ENCODE results near the gene GALNT17.

The GALNT17 gene

GRCh38 chr7:71521506-71521905 lies 389.6 kb downstream of the GALNT17 start:
- H3K36me3 ChIP-seq (ENCODE audit: insufficient read depth, low read depth, low read length), result peaks cover 8% of the 10 kb centered on the region; the same call in 1 of the 2 replicates
- no peak overlapping the region for H3K27ac ChIP-seq (ENCODE audit: low read length)
- no peaks in the 10 kb centered on the region for H3K27me3 ChIP-seq (ENCODE audit: insufficient read depth, low read length)
- H3K4me3 ChIP-seq (ENCODE audit: low read length), result no peak overlapping the region
- peaks cover 9% of the 10 kb centered on the region for H3K9me3 ChIP-seq (ENCODE audit: insufficient read depth, low read depth, low read length)
- no peaks in the 10 kb centered on the region for H3K4me1 ChIP-seq (ENCODE audit: insufficient read depth, low read length)
- H3K9ac ChIP-seq (ENCODE audit: low read depth, low read length), result no peak overlapping the region

DNA sequence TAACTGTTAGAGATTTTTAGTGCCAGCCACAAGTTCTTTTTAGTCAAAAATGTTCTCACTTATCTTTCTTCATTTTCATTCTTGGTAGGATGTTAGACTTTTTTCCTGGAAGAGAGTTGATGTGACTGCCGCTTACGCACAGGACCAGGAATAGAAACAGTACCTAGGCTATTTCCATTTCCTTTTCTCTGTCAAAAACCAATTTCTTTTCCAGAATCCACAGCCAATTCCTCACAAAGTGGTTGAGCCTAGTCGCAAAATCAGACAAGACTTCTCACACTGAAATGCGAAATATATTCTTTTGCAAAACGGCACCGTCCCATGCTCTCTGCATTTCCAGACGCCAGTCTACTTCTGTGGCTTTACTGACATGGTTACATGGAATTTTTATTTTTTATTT lies 394.2 kb downstream of the GALNT17 start:
- no peak overlapping the region for H3K27ac ChIP-seq (ENCODE audit: low read length)
- no peaks in the 10 kb centered on the region; the same call in 1 of the 2 replicates for H3K9me3 ChIP-seq (ENCODE audit: insufficient read depth, low read depth, low read length)

DNA sequence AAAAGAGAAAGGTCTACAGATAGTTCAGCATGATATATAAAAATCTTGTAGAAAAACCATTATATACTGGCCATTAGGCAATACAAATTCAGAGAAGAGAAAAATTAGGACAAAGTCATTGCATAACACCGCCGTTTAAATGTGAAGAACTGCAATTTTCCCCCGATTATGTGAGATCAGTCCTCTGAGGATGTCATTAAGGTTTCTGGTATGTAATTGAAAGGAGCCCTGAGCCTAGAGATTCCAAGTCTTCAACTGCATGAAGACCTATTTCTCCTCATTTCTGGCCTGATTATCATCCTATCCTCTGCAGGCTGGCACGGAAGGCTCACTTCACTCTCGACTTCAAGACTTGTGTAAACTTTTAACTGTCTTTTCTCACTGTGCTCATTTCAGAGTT lies 395.3 kb downstream of the GALNT17 start:
- Histone ChIP-seq H3K9me3 (ENCODE audit: insufficient read depth, low read depth, low read length) (no peaks in the 10 kb centered on the region; the same call in 1 of the 2 replicates), H3K4me1 (ENCODE audit: insufficient read depth, low read length) (no peaks in the 10 kb centered on the region), H3K4me3 (ENCODE audit: low read length) (no peak overlapping the region), H3K36me3 (ENCODE audit: insufficient read depth, low read depth, low read length) (peaks cover under 1% of the 10 kb centered on the region; the same call in 1 of the 2 replicates), H3K9ac (ENCODE audit: low read depth, low read length) (no peak overlapping the region), H3K27ac (ENCODE audit: low read length) (no peak overlapping the region), H3K27me3 (ENCODE audit: insufficient read depth, low read length) (no peaks in the 10 kb centered on the region)

More for the DNA sequence above, 394.2 kb downstream of the GALNT17 start:
- Histone ChIP-seq H3K27me3 (ENCODE audit: insufficient read depth, low read length) (no peaks in the 10 kb centered on the region), H3K4me1 (ENCODE audit: insufficient read depth, low read length) (no peaks in the 10 kb centered on the region), H3K9ac (ENCODE audit: low read depth, low read length) (no peak overlapping the region), H3K36me3 (ENCODE audit: insufficient read depth, low read depth, low read length) (peaks cover 3% of the 10 kb centered on the region; the same call in 1 of the 2 replicates), H3K4me3 (ENCODE audit: low read length) (no peak overlapping the region)

DNA sequence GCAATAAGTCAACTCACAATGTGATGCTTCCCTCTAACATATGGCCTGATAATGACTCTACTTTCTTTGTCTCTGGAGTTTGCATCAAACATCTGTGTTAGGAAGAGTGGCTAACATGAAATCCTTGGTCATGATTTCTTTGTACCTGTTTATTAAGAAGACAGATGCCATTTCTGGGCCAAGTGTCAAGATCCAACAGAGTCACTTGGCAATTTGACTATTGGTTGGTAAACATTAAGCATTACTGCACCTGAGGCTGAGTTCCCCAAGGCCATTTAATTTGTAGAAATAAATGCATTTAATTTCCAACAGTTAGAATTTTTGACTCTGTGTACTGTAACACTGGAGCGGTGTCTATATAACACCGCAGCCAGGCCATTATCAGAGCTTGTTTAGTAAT lies 403.7 kb downstream of the GALNT17 start:
- H3K4me1 ChIP-seq (ENCODE audit: insufficient read depth, low read length), result peaks cover 4% of the 10 kb centered on the region; the same call in 1 of the 2 replicates
- H3K4me3 ChIP-seq (ENCODE audit: low read length), result no peak overlapping the region
- no peaks in the 10 kb centered on the region for H3K27me3 ChIP-seq (ENCODE audit: insufficient read depth, low read length)
- H3K9me3 ChIP-seq (ENCODE audit: insufficient read depth, low read depth, low read length), result no peaks in the 10 kb centered on the region
- H3K9ac ChIP-seq (ENCODE audit: low read depth, low read length), result no peak overlapping the region
- no peak overlapping the region for H3K27ac ChIP-seq (ENCODE audit: low read length)
- no peaks in the 10 kb centered on the region for H3K36me3 ChIP-seq (ENCODE audit: insufficient read depth, low read depth, low read length)

DNA sequence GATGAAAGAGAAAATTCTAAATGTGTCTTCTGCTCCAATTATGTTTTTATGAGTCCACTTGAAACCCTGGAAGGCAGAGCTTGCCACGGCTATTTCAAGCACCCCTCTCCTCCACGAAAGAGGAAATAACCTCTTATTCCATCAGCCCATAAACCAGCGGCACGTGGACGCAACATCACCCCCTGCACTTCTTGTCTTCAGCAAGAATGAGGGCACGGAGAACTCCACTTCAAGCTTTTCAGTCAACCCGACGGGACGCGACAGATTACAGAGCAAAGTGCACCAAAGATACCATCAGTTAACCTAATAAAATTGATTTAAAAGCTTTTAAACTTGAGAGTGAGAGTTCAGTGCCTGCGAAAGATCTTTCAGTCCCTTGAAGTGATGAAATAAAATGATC lies 406.3 kb downstream of the GALNT17 start:
- Histone ChIP-seq H3K27me3 (ENCODE audit: insufficient read depth, low read length) (no peaks in the 10 kb centered on the region), H3K36me3 (ENCODE audit: insufficient read depth, low read depth, low read length) (no peaks in the 10 kb centered on the region), H3K4me3 (ENCODE audit: low read length) (no peak overlapping the region), H3K9ac (ENCODE audit: low read depth, low read length) (no peak overlapping the region), H3K4me1 (ENCODE audit: insufficient read depth, low read length) (no peaks in the 10 kb centered on the region), H3K9me3 (ENCODE audit: insufficient read depth, low read depth, low read length) (no peaks in the 10 kb centered on the region), H3K27ac (ENCODE audit: low read length) (no peak overlapping the region)

DNA sequence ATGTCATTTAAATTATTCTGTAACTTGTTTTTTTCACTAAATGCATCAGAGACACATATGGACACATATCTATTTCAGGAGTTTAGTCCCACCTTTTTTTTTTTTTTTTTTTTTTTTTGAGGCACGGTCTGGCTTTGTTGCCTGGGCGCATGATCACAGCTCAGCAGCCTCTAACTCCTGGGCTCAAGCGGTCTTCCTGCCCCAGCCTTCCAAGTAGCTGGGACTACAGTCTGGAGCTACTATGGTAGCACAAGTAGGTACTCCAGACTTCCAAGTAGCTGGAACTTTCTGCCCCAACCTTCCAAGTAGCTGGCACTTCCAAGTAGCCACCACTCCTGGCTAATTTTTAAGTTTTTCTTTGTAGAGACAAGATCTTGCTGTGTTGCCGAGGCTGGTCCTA lies 407.7 kb downstream of the GALNT17 start:
- Histone ChIP-seq H3K4me1 (ENCODE audit: insufficient read depth, low read length) (no peaks in the 10 kb centered on the region), H3K27me3 (ENCODE audit: insufficient read depth, low read length) (no peaks in the 10 kb centered on the region), H3K9me3 (ENCODE audit: insufficient read depth, low read depth, low read length) (no peaks in the 10 kb centered on the region), H3K4me3 (ENCODE audit: low read length) (no peak overlapping the region), H3K27ac (ENCODE audit: low read length) (no peak overlapping the region), H3K9ac (ENCODE audit: low read depth, low read length) (no peak overlapping the region), H3K36me3 (ENCODE audit: insufficient read depth, low read depth, low read length) (no peaks in the 10 kb centered on the region)

DNA sequence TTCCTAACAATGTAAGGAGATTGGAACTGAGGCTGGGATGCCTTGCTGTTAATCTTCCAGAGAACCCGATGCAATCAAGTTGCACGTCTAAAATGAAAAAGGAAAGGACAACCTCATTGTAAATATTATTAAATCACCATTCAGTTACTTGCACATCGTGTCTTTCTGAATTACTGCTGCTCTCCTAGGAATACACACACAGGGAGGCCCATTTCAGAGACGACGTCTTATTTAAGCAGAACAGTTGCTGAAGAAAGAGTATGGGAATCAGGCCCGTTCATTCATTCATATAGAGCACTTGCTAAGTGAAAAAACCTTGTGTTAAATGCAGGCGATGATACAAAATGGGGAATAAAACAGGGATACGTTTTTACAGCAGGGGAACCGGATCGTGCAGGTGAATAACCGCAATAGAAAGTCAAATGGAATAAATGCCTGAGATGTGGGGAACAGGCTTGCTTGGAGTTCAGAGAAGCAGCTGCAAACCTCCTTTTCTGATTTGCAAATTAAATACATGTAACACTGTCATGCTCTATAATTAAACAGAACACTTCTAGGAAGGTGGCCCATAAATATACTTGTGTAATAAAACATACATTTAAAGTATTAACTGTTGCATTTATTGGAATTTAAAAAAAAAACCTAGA lies 409.9 kb downstream of the GALNT17 start:
- Histone ChIP-seq H3K36me3 (ENCODE audit: insufficient read depth, low read depth, low read length) (no peaks in the 10 kb centered on the region), H3K27ac (ENCODE audit: low read length) (no peak overlapping the region), H3K4me3 (ENCODE audit: low read length) (no peak overlapping the region), H3K27me3 (ENCODE audit: insufficient read depth, low read length) (no peaks in the 10 kb centered on the region), H3K9ac (ENCODE audit: low read depth, low read length) (no peak overlapping the region; the same call in 1 of the 2 replicates), H3K9me3 (ENCODE audit: insufficient read depth, low read depth, low read length) (no peaks in the 10 kb centered on the region), H3K4me1 (ENCODE audit: insufficient read depth, low read length) (no peaks in the 10 kb centered on the region)

DNA sequence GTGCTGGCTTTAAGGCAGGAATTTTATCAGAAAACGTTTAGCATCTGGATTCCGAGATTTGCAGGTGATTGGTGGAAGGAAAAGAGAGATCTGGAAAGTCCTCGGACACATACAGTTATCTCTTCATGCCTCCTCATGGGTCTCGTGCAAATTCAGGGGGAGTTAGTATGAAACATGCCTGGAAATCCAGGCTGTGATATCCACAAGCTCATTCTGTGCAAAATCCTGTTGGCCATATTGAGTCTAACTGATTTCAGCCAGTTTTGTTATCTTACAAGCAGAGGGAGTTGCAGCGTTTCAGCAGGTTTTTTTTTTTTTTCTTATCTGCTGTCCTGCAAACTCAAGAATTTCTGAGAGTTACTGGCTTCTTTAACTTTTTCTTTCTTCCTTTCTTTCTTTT lies 411.5 kb downstream of the GALNT17 start:
- no peaks in the 10 kb centered on the region for H3K4me1 ChIP-seq (ENCODE audit: insufficient read depth, low read length)
- H3K36me3 ChIP-seq (ENCODE audit: insufficient read depth, low read depth, low read length), result no peaks in the 10 kb centered on the region
- H3K9ac ChIP-seq (ENCODE audit: low read depth, low read length), result no peak overlapping the region
- no peaks in the 10 kb centered on the region for H3K27me3 ChIP-seq (ENCODE audit: insufficient read depth, low read length)
- H3K4me3 ChIP-seq (ENCODE audit: low read length), result no peak overlapping the region
- no peak overlapping the region for H3K27ac ChIP-seq (ENCODE audit: low read length)
- H3K9me3 ChIP-seq (ENCODE audit: insufficient read depth, low read depth, low read length), result no peaks in the 10 kb centered on the region

DNA sequence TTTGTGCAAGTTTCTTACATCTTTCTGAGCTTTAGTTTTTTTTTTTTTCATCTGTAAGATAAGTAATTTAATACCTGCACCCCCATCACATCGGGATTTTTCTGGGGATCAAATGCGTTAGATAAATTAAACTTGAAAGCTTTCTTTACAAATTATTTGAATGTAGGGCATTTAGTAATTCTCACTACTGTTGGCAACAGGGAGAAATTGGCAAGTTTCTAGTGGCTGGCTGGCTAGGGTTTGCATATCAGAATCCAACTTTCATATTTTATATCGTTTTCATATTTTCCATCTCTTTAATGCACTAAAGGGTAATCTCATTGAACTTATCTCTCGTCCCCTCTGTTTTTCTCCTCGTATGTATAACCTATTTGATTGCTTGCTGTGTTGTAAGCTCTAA lies 412.9 kb downstream of the GALNT17 start:
- no peaks in the 10 kb centered on the region for H3K4me1 ChIP-seq (ENCODE audit: insufficient read depth, low read length)
- no peaks in the 10 kb centered on the region for H3K36me3 ChIP-seq (ENCODE audit: insufficient read depth, low read depth, low read length)
- no peak overlapping the region for H3K27ac ChIP-seq (ENCODE audit: low read length)

DNA sequence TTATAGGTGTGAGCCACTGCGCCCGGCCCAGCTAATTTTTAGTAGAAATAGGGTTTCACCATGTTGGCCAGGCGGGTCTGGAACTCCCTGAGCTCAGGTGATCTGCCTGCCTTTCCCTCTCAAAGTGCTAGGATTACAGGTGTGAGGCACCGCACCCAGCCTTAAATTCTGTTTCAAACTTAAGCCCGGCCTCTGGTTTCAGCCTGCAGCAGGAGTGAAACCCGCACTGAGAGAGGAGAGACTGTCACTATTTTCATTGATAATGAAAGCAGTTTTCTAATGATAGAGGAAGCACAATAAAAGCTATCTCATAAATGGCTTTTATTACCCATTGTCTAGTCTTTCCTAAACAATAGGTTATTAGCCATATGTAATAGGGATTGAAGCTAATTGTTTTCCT lies 415.5 kb downstream of the GALNT17 start:
- no peaks in the 10 kb centered on the region for H3K36me3 ChIP-seq (ENCODE audit: insufficient read depth, low read depth, low read length)
- peaks cover 6% of the 10 kb centered on the region; the same call in 1 of the 2 replicates for H3K9me3 ChIP-seq (ENCODE audit: insufficient read depth, low read depth, low read length)
- no peak overlapping the region for H3K27ac ChIP-seq (ENCODE audit: low read length)
- H3K4me3 ChIP-seq (ENCODE audit: low read length), result no peak overlapping the region
- H3K27me3 ChIP-seq (ENCODE audit: insufficient read depth, low read length), result no peaks in the 10 kb centered on the region
- H3K9ac ChIP-seq (ENCODE audit: low read depth, low read length), result no peak overlapping the region
- H3K4me1 ChIP-seq (ENCODE audit: insufficient read depth, low read length), result no peaks in the 10 kb centered on the region

More for the DNA sequence above, 412.9 kb downstream of the GALNT17 start:
- no peaks in the 10 kb centered on the region for H3K27me3 ChIP-seq (ENCODE audit: insufficient read depth, low read length)
- no peak overlapping the region for H3K4me3 ChIP-seq (ENCODE audit: low read length)
- H3K9ac ChIP-seq (ENCODE audit: low read depth, low read length), result no peak overlapping the region
- H3K9me3 ChIP-seq (ENCODE audit: insufficient read depth, low read depth, low read length), result no peaks in the 10 kb centered on the region

GRCh38 chr7:71548746-71549145 lies 416.8 kb downstream of the GALNT17 start:
- H3K27me3 ChIP-seq (ENCODE audit: insufficient read depth, low read length), result no peaks in the 10 kb centered on the region
- no peaks in the 10 kb centered on the region for H3K36me3 ChIP-seq (ENCODE audit: insufficient read depth, low read depth, low read length)
- peaks cover 6% of the 10 kb centered on the region; the same call in 1 of the 2 replicates for H3K9me3 ChIP-seq (ENCODE audit: insufficient read depth, low read depth, low read length)
- no peaks in the 10 kb centered on the region for H3K4me1 ChIP-seq (ENCODE audit: insufficient read depth, low read length)
- H3K4me3 ChIP-seq (ENCODE audit: low read length), result no peak overlapping the region
- no peak overlapping the region for H3K27ac ChIP-seq (ENCODE audit: low read length)
- H3K9ac ChIP-seq (ENCODE audit: low read depth, low read length), result no peak overlapping the region

DNA sequence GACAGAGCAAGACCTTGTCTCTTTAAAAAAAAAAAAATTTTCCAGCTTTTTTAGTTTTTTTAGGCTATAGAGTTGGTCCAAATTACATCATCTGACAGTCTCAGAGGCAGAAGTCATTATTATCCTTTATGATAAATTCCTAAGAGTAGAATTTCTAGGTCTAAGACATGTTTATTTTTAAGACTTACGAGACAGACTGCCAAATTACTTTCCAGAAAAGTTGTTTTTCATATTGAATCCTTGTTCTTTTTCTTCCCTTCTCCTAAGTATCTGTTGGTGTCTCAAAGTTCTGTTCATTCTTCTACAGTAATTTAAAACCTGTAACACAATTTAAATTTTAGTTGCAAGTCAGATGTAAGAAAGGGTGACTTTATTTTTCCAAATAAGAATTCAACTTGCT lies 421.4 kb downstream of the GALNT17 start:
- Histone ChIP-seq H3K9me3 (ENCODE audit: insufficient read depth, low read depth, low read length) (peaks cover 6% of the 10 kb centered on the region; the same call in 1 of the 2 replicates), H3K9ac (ENCODE audit: low read depth, low read length) (no peak overlapping the region), H3K4me3 (ENCODE audit: low read length) (no peak overlapping the region), H3K4me1 (ENCODE audit: insufficient read depth, low read length) (peaks cover 2% of the 10 kb centered on the region; the same call in 1 of the 2 replicates), H3K36me3 (ENCODE audit: insufficient read depth, low read depth, low read length) (no peaks in the 10 kb centered on the region), H3K27ac (ENCODE audit: low read length) (no peak overlapping the region), H3K27me3 (ENCODE audit: insufficient read depth, low read length) (no peaks in the 10 kb centered on the region)
